ENCODE measurements around the gene CACNA2D3. TPM values are rescaled to one million over a fixed set of nuclear protein-coding genes. Genes with fewer than 3 reads are reported as not detected.
A peak's percentile ranks its signal among the peaks of the same experiment; 100 is the strongest.

The CACNA2D3 gene
- total and polyA plus RNA-seq, 3 experiments from 2014 or later, result not detected

DNA sequence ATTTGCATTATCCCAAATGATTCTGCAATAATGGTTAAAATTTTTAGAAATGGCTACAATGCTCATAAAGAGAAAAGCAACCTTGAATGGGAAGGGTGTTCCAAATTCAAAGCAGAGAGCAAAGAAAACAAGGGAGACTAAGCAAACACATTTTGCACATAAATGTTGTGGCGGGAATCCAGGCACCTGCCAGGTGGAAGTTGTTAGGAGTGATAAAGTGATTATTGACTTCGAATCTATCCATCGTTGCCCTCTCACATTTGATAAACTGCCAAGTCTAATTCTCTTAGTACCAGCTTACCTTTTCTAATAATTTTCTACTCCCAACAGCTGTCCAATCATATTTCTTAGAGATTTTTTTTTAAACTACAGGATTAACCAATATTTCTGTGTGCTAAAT lies 244.5 kb downstream of the CACNA2D3 start:
- H3K27me3 ChIP-seq (ENCODE audit: insufficient read depth, low read length, poor library complexity, severe bottlenecking), result no peaks in the 10 kb centered on the region
- Mint-ChIP-seq H3K4me1 (no peaks in the 10 kb centered on the region), H3K27ac (no peak overlapping the region), H3K4me3 (no peak overlapping the region), H3K27me3 (peaks cover 0 to 2% of the 10 kb centered on the region in 2 donors), H3K9me3 (peaks cover 0 to 1% (median 0%) of the 10 kb centered on the region in 5 donors), H3K36me3 (no peaks in the 10 kb centered on the region)
- CTCF ChIA-PET, result no interaction called here
- POLR2A ChIA-PET, result no interaction called here
- no peak overlapping the region for H3K27ac ChIP-seq (ENCODE audit: low read depth, low read length)
- H3K9me3 ChIP-seq (ENCODE audit: low read length), result no peaks in the 10 kb centered on the region
- no peak for DNase-seq
- H3K36me3 ChIP-seq (ENCODE audit: insufficient read depth, low read length), result no peaks in the 10 kb centered on the region
- no peak overlapping the region for H3K4me3 ChIP-seq (ENCODE audit: low read length)
- no peaks in the 10 kb centered on the region for H3K4me1 ChIP-seq (ENCODE audit: insufficient read depth, low read length)

DNA sequence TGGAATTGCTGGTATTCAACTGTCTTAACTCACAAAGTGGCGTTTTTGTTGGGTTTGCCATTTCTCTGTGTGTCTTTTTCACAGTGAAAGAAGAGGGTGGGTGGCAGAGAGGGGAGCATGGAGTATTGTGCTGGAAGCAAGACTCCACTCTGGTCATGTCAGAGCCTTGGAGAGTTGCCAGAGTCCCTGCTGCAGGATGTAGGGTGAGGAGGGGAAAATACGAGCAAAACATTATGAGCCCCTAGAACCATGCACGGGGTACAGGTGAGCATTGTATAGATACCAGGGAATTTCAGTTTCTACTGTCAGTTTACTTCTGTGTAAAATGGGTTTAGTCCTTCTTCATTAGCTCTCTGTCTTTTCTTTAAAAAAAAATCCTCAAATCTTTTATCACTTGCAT lies 249.9 kb downstream of the CACNA2D3 start:
- H3K27ac ChIP-seq (ENCODE audit: low read depth, low read length), result no peak overlapping the region
- CTCF ChIA-PET, result no interaction called here
- Mint-ChIP-seq H3K4me3 (no peak overlapping the region), H3K27me3 (peaks cover 0 to 2% of the 10 kb centered on the region in 2 donors), H3K36me3 (no peaks in the 10 kb centered on the region), H3K4me1 (no peaks in the 10 kb centered on the region), H3K9me3 (peaks cover 0 to 1% (median 0%) of the 10 kb centered on the region in 5 donors), H3K27ac (no peak overlapping the region)
- DNase-seq, result no peak
- H3K9me3 ChIP-seq (ENCODE audit: low read length), result no peaks in the 10 kb centered on the region
- no peaks in the 10 kb centered on the region for H3K4me1 ChIP-seq (ENCODE audit: insufficient read depth, low read length)
- H3K4me3 ChIP-seq (ENCODE audit: low read length), result no peak overlapping the region
- no peaks in the 10 kb centered on the region for H3K27me3 ChIP-seq (ENCODE audit: insufficient read depth, low read length, poor library complexity, severe bottlenecking)
- H3K36me3 ChIP-seq (ENCODE audit: insufficient read depth, low read length), result no peaks in the 10 kb centered on the region
- POLR2A ChIA-PET, result no interaction called here

DNA sequence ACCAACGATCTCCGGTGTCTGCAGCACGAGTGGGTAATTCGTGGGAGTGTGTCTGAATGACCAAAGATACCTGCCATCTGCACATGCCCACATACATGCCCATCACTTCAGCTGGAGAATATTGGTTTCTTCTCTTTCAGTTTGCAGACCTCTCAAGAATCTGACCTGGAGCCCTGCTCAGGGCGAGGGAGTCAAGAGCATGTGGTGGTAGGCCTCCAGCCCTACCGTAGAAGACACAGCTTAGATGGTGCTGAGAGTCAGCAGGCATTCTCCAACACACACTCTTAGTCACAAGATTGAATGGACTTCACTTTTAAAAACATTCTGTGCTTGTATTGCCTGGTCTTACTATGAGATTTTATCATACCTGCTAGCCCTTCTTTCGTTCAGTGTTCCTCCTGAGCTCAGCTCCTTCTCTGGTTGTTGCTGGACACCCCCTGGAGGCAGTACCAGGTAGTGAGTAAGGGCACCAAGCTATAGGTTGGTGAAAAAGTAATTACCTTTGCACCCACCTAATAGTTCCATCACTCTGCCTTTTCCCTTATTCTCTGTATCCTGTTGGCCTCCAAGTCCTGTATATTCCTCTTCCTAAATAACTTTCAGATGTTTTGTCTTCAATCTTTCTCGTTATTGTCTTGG lies 252.0 kb downstream of the CACNA2D3 start:
- Mint-ChIP-seq H3K36me3 (no peaks in the 10 kb centered on the region), H3K9me3 (peaks cover 0 to 1% (median 0%) of the 10 kb centered on the region in 5 donors), H3K4me3 (no peak overlapping the region), H3K27ac (no peak overlapping the region), H3K27me3 (no peaks in the 10 kb centered on the region), H3K4me1 (no peaks in the 10 kb centered on the region)
- CTCF ChIA-PET, result no interaction called here
- H3K36me3 ChIP-seq (ENCODE audit: insufficient read depth, low read length), result no peaks in the 10 kb centered on the region
- DNase-seq, result no peak
- POLR2A ChIA-PET, result no interaction called here
- H3K9me3 ChIP-seq (ENCODE audit: low read length), result no peaks in the 10 kb centered on the region
- H3K27me3 ChIP-seq (ENCODE audit: insufficient read depth, low read length, poor library complexity, severe bottlenecking), result no peaks in the 10 kb centered on the region
- no peak overlapping the region for H3K27ac ChIP-seq (ENCODE audit: low read depth, low read length)
- H3K4me1 ChIP-seq (ENCODE audit: insufficient read depth, low read length), result no peaks in the 10 kb centered on the region
- no peak overlapping the region for H3K4me3 ChIP-seq (ENCODE audit: low read length)

DNA sequence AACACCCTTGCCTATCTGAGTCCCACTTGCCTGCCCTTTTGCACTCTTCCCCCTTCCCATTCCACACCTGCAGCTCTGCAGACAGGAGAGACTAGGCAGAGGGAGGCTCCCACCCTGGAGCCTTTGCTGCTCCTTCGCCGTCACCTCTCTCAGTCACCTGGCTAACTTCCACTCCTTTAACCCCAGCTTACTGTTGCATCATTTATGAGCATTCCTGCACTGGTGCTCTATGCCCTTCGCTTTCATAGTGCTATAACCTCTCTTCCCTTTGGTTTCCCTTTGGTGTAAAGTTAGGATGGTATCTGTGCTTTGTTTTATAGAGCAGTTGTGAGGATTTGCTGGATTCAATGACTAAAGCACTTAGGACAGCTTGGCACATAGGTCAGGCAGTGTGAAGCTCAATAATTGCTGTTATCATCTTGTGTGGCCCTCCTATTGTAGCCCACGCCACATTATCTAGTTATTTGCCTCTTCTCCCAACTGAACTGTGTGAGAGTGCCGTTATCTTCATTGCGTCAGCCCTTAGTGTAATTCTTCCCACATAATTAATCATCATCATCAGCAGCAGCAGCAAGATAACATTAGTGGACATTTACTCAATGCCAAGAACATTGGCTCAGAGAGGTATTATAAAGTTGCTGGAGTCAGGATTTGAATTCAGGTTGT lies 253.9 kb downstream of the CACNA2D3 start:
- H3K27ac ChIP-seq (ENCODE audit: low read depth, low read length), result no peak overlapping the region
- CTCF ChIA-PET, result no interaction called here
- no peak for DNase-seq
- Mint-ChIP-seq H3K36me3 (no peaks in the 10 kb centered on the region), H3K4me1 (no peaks in the 10 kb centered on the region), H3K4me3 (no peak overlapping the region), H3K9me3 (peaks cover 0 to 2% (median 0%) of the 10 kb centered on the region in 5 donors), H3K27ac (no peak overlapping the region), H3K27me3 (no peaks in the 10 kb centered on the region)
- H3K4me1 ChIP-seq (ENCODE audit: insufficient read depth, low read length), result no peaks in the 10 kb centered on the region
- POLR2A ChIA-PET, result no interaction called here
- no peaks in the 10 kb centered on the region for H3K36me3 ChIP-seq (ENCODE audit: insufficient read depth, low read length)
- H3K4me3 ChIP-seq (ENCODE audit: low read length), result no peak overlapping the region
- no peaks in the 10 kb centered on the region for H3K27me3 ChIP-seq (ENCODE audit: insufficient read depth, low read length, poor library complexity, severe bottlenecking)
- H3K9me3 ChIP-seq (ENCODE audit: low read length), result no peaks in the 10 kb centered on the region

DNA sequence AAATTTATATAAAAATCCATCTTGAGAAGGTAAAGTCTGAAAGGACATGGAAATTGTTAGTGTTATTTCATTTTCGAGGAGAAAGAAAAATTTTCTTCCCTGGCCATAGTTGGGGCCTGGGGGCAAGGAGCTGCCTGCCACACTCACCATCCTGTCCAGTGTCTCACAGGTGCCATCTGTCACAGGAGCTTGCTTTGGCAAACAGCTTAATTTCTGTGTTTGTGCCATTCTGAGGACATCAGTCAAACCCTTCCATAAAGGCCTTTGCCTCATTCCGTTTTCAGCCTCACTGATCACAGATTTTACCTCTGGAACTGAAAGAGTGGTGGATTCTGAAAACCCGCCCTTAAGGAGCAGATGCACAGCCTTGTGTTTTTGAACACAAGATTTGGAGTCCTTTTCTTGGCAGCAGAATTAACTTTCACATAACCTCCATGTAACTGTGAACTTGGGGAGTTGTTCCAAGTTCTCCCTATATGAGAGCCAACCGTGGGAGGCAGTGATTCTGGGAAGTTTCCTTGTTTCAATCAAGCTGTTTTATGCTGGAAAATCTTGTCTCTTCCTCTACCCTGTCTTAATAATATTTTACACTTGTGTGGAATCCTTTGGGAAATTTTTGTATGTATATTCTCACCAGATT lies 254.7 kb downstream of the CACNA2D3 start:
- CTCF ChIA-PET, result no interaction called here
- POLR2A ChIA-PET, result no interaction called here
- no peak overlapping the region for H3K4me3 Mint-ChIP-seq
- peaks cover 0 to 4% (median 0%) of the 10 kb centered on the region in 5 donors for H3K9me3 Mint-ChIP-seq
- H3K27me3 Mint-ChIP-seq, result no peaks in the 10 kb centered on the region
- DNase-seq, result no peak
- no peaks in the 10 kb centered on the region for H3K4me1 ChIP-seq (ENCODE audit: insufficient read depth, low read length)
- no peaks in the 10 kb centered on the region for H3K27me3 ChIP-seq (ENCODE audit: insufficient read depth, low read length, poor library complexity, severe bottlenecking)
- no peaks in the 10 kb centered on the region for H3K4me1 Mint-ChIP-seq
- H3K36me3 Mint-ChIP-seq, result no peaks in the 10 kb centered on the region
- H3K27ac ChIP-seq (ENCODE audit: low read depth, low read length), result no peak overlapping the region
- H3K4me3 ChIP-seq (ENCODE audit: low read length), result no peak overlapping the region
- H3K36me3 ChIP-seq (ENCODE audit: insufficient read depth, low read length), result no peaks in the 10 kb centered on the region
- no peaks in the 10 kb centered on the region for H3K9me3 ChIP-seq (ENCODE audit: low read length)
- H3K27ac Mint-ChIP-seq, result no peak overlapping the region

DNA sequence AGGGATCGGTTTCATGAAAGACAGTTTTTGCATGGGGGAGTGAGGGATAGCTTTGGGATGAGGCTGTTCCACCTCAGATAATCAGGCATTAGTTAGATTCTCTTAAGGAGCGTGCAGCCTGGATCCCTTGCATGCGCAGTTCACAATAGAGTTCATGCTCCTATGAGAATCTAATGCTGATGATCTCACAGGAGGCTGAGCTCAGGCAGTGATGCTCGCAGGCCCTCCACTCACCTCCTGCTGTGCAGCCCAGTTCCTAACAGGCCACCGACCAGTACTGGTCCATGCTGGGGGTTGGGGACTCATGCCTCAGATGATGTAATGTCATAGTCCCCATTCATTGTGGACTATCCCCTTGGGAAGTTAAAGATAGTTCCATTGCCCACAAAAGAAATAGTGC lies 255.8 kb downstream of the CACNA2D3 start:
- Histone ChIP-seq H3K27ac (ENCODE audit: low read depth, low read length) (no peak overlapping the region), H3K4me1 (ENCODE audit: insufficient read depth, low read length) (no peaks in the 10 kb centered on the region), H3K9me3 (ENCODE audit: low read length) (no peaks in the 10 kb centered on the region), H3K27me3 (ENCODE audit: insufficient read depth, low read length, poor library complexity, severe bottlenecking) (no peaks in the 10 kb centered on the region), H3K36me3 (ENCODE audit: insufficient read depth, low read length) (no peaks in the 10 kb centered on the region), H3K4me3 (ENCODE audit: low read length) (no peak overlapping the region)
- H3K4me1 Mint-ChIP-seq, result no peaks in the 10 kb centered on the region
- no peaks in the 10 kb centered on the region for H3K27me3 Mint-ChIP-seq
- no peak overlapping the region for H3K27ac Mint-ChIP-seq
- no peaks in the 10 kb centered on the region for H3K36me3 Mint-ChIP-seq
- CTCF ChIA-PET, result interaction anchor here (0.6 kb wide), 1 partner anchor 27 kb away, joined by 3 read pairs; no protein-coding TSS in a partner anchor
- no peak overlapping the region for H3K4me3 Mint-ChIP-seq
- no peak for DNase-seq
- POLR2A ChIA-PET, result no interaction called here
- H3K9me3 Mint-ChIP-seq, result peaks cover 0 to 4% (median 0%) of the 10 kb centered on the region in 5 donors

DNA sequence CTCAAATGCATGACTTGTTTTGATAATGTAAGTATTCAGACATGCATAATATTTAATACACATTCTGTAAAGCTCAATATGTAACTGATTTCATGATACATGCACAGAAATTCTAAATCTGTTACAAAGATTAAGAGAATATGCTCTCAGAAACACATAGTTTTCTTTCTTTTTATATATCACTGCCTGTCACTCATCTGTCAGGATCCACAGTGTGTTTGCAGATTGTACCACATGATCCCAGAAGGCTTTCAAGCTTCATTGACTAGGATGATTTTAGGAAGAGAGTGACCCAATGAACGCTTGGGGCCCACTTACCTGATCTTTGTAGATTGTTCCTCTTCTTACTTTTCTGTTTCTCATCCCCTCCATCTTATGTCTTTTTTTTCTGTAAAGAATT lies 261.9 kb downstream of the CACNA2D3 start:
- Mint-ChIP-seq H3K4me3 (no peak overlapping the region), H3K27me3 (peaks cover 0 to 1% of the 10 kb centered on the region in 2 donors), H3K9me3 (peaks cover 0 to 4% (median 0%) of the 10 kb centered on the region in 5 donors), H3K4me1 (no peaks in the 10 kb centered on the region), H3K27ac (peak overlapping the region in 1 of 8 donors; percentile 12), H3K36me3 (no peaks in the 10 kb centered on the region)
- Histone ChIP-seq H3K9me3 (ENCODE audit: low read length) (no peaks in the 10 kb centered on the region), H3K27ac (ENCODE audit: low read depth, low read length) (no peak overlapping the region), H3K36me3 (ENCODE audit: insufficient read depth, low read length) (no peaks in the 10 kb centered on the region), H3K4me3 (ENCODE audit: low read length) (no peak overlapping the region), H3K27me3 (ENCODE audit: insufficient read depth, low read length, poor library complexity, severe bottlenecking) (no peaks in the 10 kb centered on the region), H3K4me1 (ENCODE audit: insufficient read depth, low read length) (no peaks in the 10 kb centered on the region)
- no peak for DNase-seq
- ChIA-PET POLR2A (no interaction called here), CTCF (no interaction called here)

DNA sequence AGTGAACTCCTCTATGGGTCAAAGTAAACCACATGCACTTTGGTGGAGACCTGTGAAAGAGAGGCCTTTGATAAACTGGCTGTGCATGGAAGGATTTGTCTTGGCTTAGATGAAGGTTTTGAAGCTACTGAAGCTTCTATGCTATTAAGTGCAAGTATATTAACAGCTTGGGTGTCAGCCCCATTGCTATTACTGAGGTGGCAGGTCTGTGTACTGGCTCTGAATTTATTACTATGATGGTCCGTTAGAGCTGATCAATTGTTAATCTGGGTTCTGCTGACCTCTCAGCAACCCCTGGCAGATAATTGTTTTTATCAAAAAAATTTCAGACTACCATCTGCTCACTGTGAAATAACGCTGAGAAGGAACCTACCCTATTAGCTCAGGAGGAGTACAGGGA lies 268.2 kb downstream of the CACNA2D3 start:
- peaks cover 0 to 2% of the 10 kb centered on the region in 2 donors for H3K27me3 Mint-ChIP-seq
- H3K36me3 Mint-ChIP-seq, result no peaks in the 10 kb centered on the region

More for the DNA sequence above, 268.2 kb downstream of the CACNA2D3 start:
- ChIA-PET POLR2A (no interaction called here), CTCF (no interaction called here)
- Mint-ChIP-seq H3K9me3 (peaks cover 0 to 2% (median 0%) of the 10 kb centered on the region in 5 donors), H3K4me1 (no peaks in the 10 kb centered on the region), H3K4me3 (no peak overlapping the region), H3K27ac (no peak overlapping the region)
- Histone ChIP-seq H3K27ac (ENCODE audit: low read depth, low read length) (no peak overlapping the region), H3K9me3 (ENCODE audit: low read length) (no peaks in the 10 kb centered on the region), H3K36me3 (ENCODE audit: insufficient read depth, low read length) (no peaks in the 10 kb centered on the region), H3K4me3 (ENCODE audit: low read length) (no peak overlapping the region), H3K4me1 (ENCODE audit: insufficient read depth, low read length) (no peaks in the 10 kb centered on the region), H3K27me3 (ENCODE audit: insufficient read depth, low read length, poor library complexity, severe bottlenecking) (no peaks in the 10 kb centered on the region)
- DNase-seq, result no peak

All from CD8-positive, alpha-beta memory T cell (primary cell).